K562 (cell line): ENCODE data around the gene COL16A1. TPM values are rescaled to one million over a fixed set of nuclear protein-coding genes. Genes with fewer than 3 reads are reported as not detected.

Experiments
- ATAC-seq: fragments of 200-7000 bp; cut with Tn5 transposase; 3 replicates; pipeline ENCODE4 v1.9.1; 2020; ENCODE audit warnings: moderate library complexity
- BruUV-seq: library from RNA; stranded (reverse); fragments of 400-500 nt; replicated peaks from 2 replicates; lab custom pipeline; 2021; lab: Mats Ljungman, UMichigan
- CTCF ChIA-PET: fragments of 300-600 bp; formaldehyde crosslinking; extraction: SDS; loops from one replicate; lab custom pipeline; 2021; ENCODE audit warnings: low intra/inter-chr PET ratio; lab: Yijun Ruan, JAX
- POLR2A ChIA-PET: fragments of 300-600, 350-650 bp; sonication (Branson Sonifier 250); formaldehyde crosslinking; extraction: SDS; loops from one replicate; lab custom pipeline; 2021; ENCODE audit warnings: antibody characterized with exemption, inconsistent platforms; lab: Yijun Ruan, JAX
- DNase-seq, 4 experiments: peaks; one replicate each; pipeline versions ENCODE4 v3.0.0 to v3.0.0-alpha.2; 2011 to 2018; ENCODE audit warnings: low spot score in 3 of 4, mixed read lengths in 3 of 4; ENCODE audit errors: extremely low read depth in 1 of 4
- FAIRE-seq: peaks from 2 replicates; lab custom pipeline; 2011; peaks lifted over from hg19 to GRCh38; lab: Jason Lieb, UNC
- H2AFZ ChIP-seq: 2 replicates; pipeline ENCODE4 v1.6.0; 2011; ENCODE audit warnings: low read depth, low read length, control low read depth, inconsistent platforms
- H3K27ac ChIP-seq: fragments of 200-600 bp; 3 replicates; pipeline ENCODE4 v1.8.0; 2011; ENCODE audit warnings: low read depth, mild to moderate bottlenecking, control low read depth, inconsistent platforms, low read length, moderate library complexity, mixed read lengths; ENCODE audit errors: extremely low read depth
- H3K27me3 ChIP-seq, 2 experiments: fragments of 300-600 bp in 1 of 2; 2 replicates in 1 of 2; 3 replicates in 1 of 2; pipeline versions ENCODE4 v1.6.0 to v1.8.0; 2011; ENCODE audit warnings: inconsistent platforms in 2 of 2, low read length in 2 of 2, mild to moderate bottlenecking in 1 of 2, mixed read lengths in 1 of 2, moderate library complexity in 1 of 2; ENCODE audit not compliant: control insufficient read depth in 2 of 2, insufficient read depth in 2 of 2
- H3K36me3 ChIP-seq: fragments of 300-600 bp; 3 replicates; pipeline ENCODE4 v1.8.0; 2011; ENCODE audit warnings: mild to moderate bottlenecking, low read length, inconsistent platforms; ENCODE audit not compliant: control insufficient read depth, insufficient read depth
- H3K4me1 ChIP-seq, 2 experiments: fragments of 200-600 bp in 1 of 2; replicated peaks in 1 of 2; 2 replicates in 1 of 2; 3 replicates in 1 of 2; pipeline versions ENCODE4 v1.5.1 to v1.8.0; 2011; ENCODE audit warnings: inconsistent platforms in 2 of 2, low read length in 2 of 2, mild to moderate bottlenecking in 1 of 2, mixed read lengths in 1 of 2, moderate library complexity in 1 of 2; ENCODE audit not compliant: control insufficient read depth in 2 of 2, insufficient read depth in 2 of 2
- H3K4me2 ChIP-seq: 2 replicates; pipeline ENCODE4 v1.6.1; 2011; ENCODE audit warnings: low read length, control low read depth, inconsistent platforms, mixed read lengths; ENCODE audit not compliant: insufficient read depth
- H3K4me3 ChIP-seq: fragments of 200-600 bp; sonication (generic), shearing (Covaris generic); 2 replicates; pipeline ENCODE4 v1.5.1; 2016; ENCODE audit warnings: control low read depth, inconsistent platforms
- H3K79me2 ChIP-seq: fragments of 200-600 bp; 3 replicates; pipeline ENCODE4 v1.8.0; 2011; ENCODE audit warnings: low read length, inconsistent platforms; ENCODE audit not compliant: control insufficient read depth, insufficient read depth
- H3K9ac ChIP-seq, 2 experiments: 2 replicates each; pipeline versions ENCODE4 v1.6.0 to v1.6.1; 2011; ENCODE audit warnings: low read depth in 2 of 2, low read length in 2 of 2, control low read depth in 1 of 2, inconsistent platforms in 1 of 2, mild to moderate bottlenecking in 1 of 2, mixed read lengths in 1 of 2; ENCODE audit not compliant: insufficient read depth in 1 of 2
- H3K9me1 ChIP-seq: one replicate; pipeline ENCODE4 v1.6.0; 2011; ENCODE audit warnings: inconsistent platforms, mild to moderate bottlenecking, low read length, moderate library complexity; ENCODE audit not compliant: control insufficient read depth, insufficient read depth
- H3K9me3 ChIP-seq: replicated peaks from 2 replicates; pipeline ENCODE4 v1.5.1; 2011; ENCODE audit warnings: low read depth, low read length, inconsistent platforms; ENCODE audit not compliant: control insufficient read depth, insufficient read depth
- H4K20me1 ChIP-seq: replicated peaks from 2 replicates; pipeline ENCODE4 v1.6.1; 2011; ENCODE audit warnings: low read length, inconsistent platforms, mixed read lengths; ENCODE audit not compliant: control insufficient read depth, insufficient read depth
- CC2D1A ChIP-seq: fragments of 450-650 bp; IDR thresholded peaks from 2 replicates; pipeline ENCODE4 v1.6.1; 2017; ENCODE audit warnings: mild to moderate bottlenecking
- E2F8 ChIP-seq: fragments of 450-650 bp; IDR thresholded peaks from 2 replicates; pipeline ENCODE4 v1.7.1; 2018; ENCODE audit warnings: mild to moderate bottlenecking, low read depth; ENCODE audit not compliant: partially characterized antibody
- GMEB1 ChIP-seq: fragments of 250-450 bp; sonication (Bioruptor Pico); IDR thresholded peaks from 2 replicates; pipeline ENCODE4 v1.4.0; 2020; ENCODE audit warnings: mild to moderate bottlenecking
- HEY1 ChIP-seq: fragments of 250-450 bp; sonication (Bioruptor Pico); IDR thresholded peaks from 2 replicates; pipeline ENCODE4 v1.5.0; 2020; ENCODE audit warnings: mild to moderate bottlenecking, moderate library complexity, borderline replicate concordance
- HOMEZ ChIP-seq: fragments of 250-450 bp; sonication (Bioruptor Pico); IDR thresholded peaks from 2 replicates; pipeline ENCODE4 v1.4.0; 2020; ENCODE audit warnings: mild to moderate bottlenecking, moderate library complexity
- KLF1 ChIP-seq: fragments of 450-650 bp; IDR thresholded peaks from 2 replicates; pipeline ENCODE4 v1.6.1; 2016; ENCODE audit warnings: missing genetic modification characterization, missing compliant biosample characterization
- PCBP2 ChIP-seq: fragments of 200-400 bp; formaldehyde crosslinking; IDR thresholded peaks from 2 replicates; pipeline ENCODE4 v1.6.1; 2018; ENCODE audit warnings: low read length, low read depth, mild to moderate bottlenecking, moderate library complexity; ENCODE audit not compliant: poor library complexity, severe bottlenecking
- RB1 ChIP-seq: fragments of 450-650 bp; IDR thresholded peaks from 2 replicates; pipeline ENCODE4 v1.6.1; 2017; ENCODE audit warnings: low read depth, mild to moderate bottlenecking
- SPI1 ChIP-seq: IDR thresholded peaks from 2 replicates; pipeline ENCODE4 v1.6.1; 2011; ENCODE audit warnings: low read depth, low read length, control low read depth, borderline replicate concordance
- WGBS: fragments of 100-300 bp; shearing (Covaris generic); methylation state at CpG from one replicate; pipeline ENCODE4 v1.1.6; 2016; ENCODE audit warnings: low coverage, mixed read lengths; ENCODE audit not compliant: insufficient coverage; ENCODE audit errors: missing lambda C conversion rate; 5-methylcytosine and 5-hydroxymethylcytosine counted together
- in situ Hi-C: fragments of 300-500 bp; cut with MboI; formaldehyde crosslinking; loops from 4 replicates; pipeline ENCODE4 v1.15.0; 2018; ENCODE audit warnings: inconsistent platforms, mixed read lengths
- intact Hi-C: fragments of 100-400 bp; cut with micrococcal nuclease; formaldehyde crosslinking; loops from 2 replicates; pipeline ENCODE4 v1.14.2; 2022
- polyA plus RNA-seq, 8 experiments: library from polyadenylated mRNA; depleted of rRNA in 4 of 8; stranded (reverse) in 5 of 8; unstranded in 3 of 8; fragments of >200 nt; fragmentation: Nextera tagmentation in 2 of 8; fragmentation: Illumina TruSeq in 1 of 8; extraction: Ambion mirVana in 2 of 8; extraction: Trizol in 1 of 8; gene quantifications; 2 replicates each; pipeline versions ENCODE4 v1.2.1 to v1.2.3, GENCODE V29; 2011 to 2014; ENCODE audit warnings: inconsistent platforms in 1 of 8, missing spikeins in 1 of 8
- total RNA-seq, 7 experiments: library from RNA; depleted of rRNA in 6 of 7; stranded (reverse); fragments of >200 nt in 6 of 7; fragmentation: Illumina TruSeq in 2 of 7; extraction: Trizol in 2 of 7; gene quantifications; 2 replicates each; pipeline versions ENCODE4 v1.2.1 to v1.2.3, GENCODE V29; 2011 to 2021; ENCODE audit warnings: low replicate concordance in 1 of 7

COL16A1 gene
- total and polyA plus RNA-seq, 9 of the 15 experiments (the other 6 are each of a cell fraction or from before 2014, with no cell fraction given) = 0.11 to 0.60 (median 0.11) TPM; not detected in 6

GRCh38 chr1:31663622-31664452 lies 40.0 kb downstream of the COL16A1 start (continued):
- no peak for TF ChIP-seq E2F8
- TF ChIP-seq CC2D1A = peak; percentile 87; the same call in 1 of the 2 replicates
- TF ChIP-seq RB1 = peak; percentile 45; the same call in 1 of the 2 replicates

- in situ Hi-C loops = no loop called here
- Histone ChIP-seq H3K9me1 (no peaks in the 10 kb centered on the region), H3K4me3 (no peak overlapping the region), H3K4me2 (no peak overlapping the region), H3K4me1 (peaks cover 0 to 7% of the 10 kb centered on the region in 2 experiments; a peak in 1 of 5 replicates), H3K9me3 (no peaks in the 10 kb centered on the region), H2AFZ (no peak overlapping the region), H3K36me3 (no peaks in the 10 kb centered on the region), H3K27ac (no peak overlapping the region), H3K79me2 (no peaks in the 10 kb centered on the region), H3K9ac (no peak overlapping the region), H4K20me1 (peaks cover 16% of the 10 kb centered on the region; the same call in 1 of the 2 replicates), H3K27me3 (peaks cover 25 to 78% of the 10 kb centered on the region in 2 experiments; a peak in 4 of 5 replicates)
- no TSS peak for BruUV-seq
- intact Hi-C loops = loop anchor here (2.0 to 5.0 kb wide), 3 partner anchors 42 to 750 kb away; partner anchors contain the start of gene COL16A1
- FAIRE-seq (no peak), DNase-seq (no peak), ATAC-seq (no peak)
- ChIA-PET CTCF (interaction anchor here (2.7 to 3.6 kb wide), 2 partner anchors 83 to 127 kb away, joined by 27 to 46 read pairs; no protein-coding TSS in a partner anchor), POLR2A (interaction anchor here (0.6 to 2.0 kb wide), 3 partner anchors 12 to 860 kb away, joined by 3 to 11 read pairs (median 7); partner anchors contain the start of gene PEF1)
- WGBS = 2% methylated on average over 12 of the region's 12 CpGs
- TF ChIP-seq KLF1 (tag) (no peak), GMEB1 (CRISPR knock-in tag) (no peak), PCBP2 (no peak), SPI1 (no peak), HEY1 (CRISPR knock-in tag) (no peak), HOMEZ (no peak)
Measured at GRCh38 chr1:31662463-31662862, 41.4 kb downstream of the COL16A1 start.
